Activated naive CD4-positive, alpha-beta T cell treated with anti-CD3 and anti-CD28 coated beads, Interleukin-2, amount 50 U/mL, for 24 hours (primary cell): ENCODE measurements around the gene SETD7.

Source experiments
- H3K27ac Mint-ChIP-seq: one replicate; pipeline ENCODE4 v1.8.0; 2021; ENCODE audit warnings: mild to moderate bottlenecking, mixed read lengths
- H3K27me3 Mint-ChIP-seq: one replicate; pipeline ENCODE4 v1.8.0; 2021; ENCODE audit warnings: mixed read lengths
- H3K36me3 Mint-ChIP-seq: one replicate; pipeline ENCODE4 v1.8.0; 2021; ENCODE audit warnings: mixed read lengths
- H3K4me1 Mint-ChIP-seq: one replicate; pipeline ENCODE4 v1.8.0; 2021; ENCODE audit warnings: mixed read lengths
- H3K4me3 Mint-ChIP-seq: one replicate; pipeline ENCODE4 v1.8.0; 2021; ENCODE audit warnings: mild to moderate bottlenecking, mixed read lengths
- H3K9me3 Mint-ChIP-seq: one replicate; pipeline ENCODE4 v1.8.0; 2021; ENCODE audit warnings: mixed read lengths

The SETD7 gene

DNA sequence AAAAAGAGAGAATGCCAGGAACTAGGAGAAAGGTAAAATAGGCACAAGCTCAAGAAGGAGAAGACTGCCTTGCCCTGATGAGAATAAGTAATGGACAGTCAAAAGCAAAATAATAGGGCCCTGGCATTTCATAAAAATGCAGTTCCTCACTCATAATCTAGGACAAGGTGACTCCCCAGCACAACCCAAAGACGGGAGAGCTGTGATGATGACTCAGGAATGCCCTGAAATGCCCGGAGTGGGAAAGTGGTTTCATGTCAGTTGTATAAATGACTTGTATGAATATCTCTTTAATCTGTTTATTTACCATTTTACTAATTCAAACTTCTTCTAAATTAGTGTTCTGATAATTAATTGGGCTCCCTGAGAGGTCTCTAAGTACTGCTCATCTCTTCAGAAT lies 28.8 kb upstream of the SETD7 start:
- Mint-ChIP-seq H3K9me3 (no peaks in the 10 kb centered on the region), H3K4me1 (no peaks in the 10 kb centered on the region), H3K27ac (no peak overlapping the region), H3K36me3 (no peaks in the 10 kb centered on the region), H3K27me3 (no peaks in the 10 kb centered on the region), H3K4me3 (no peak overlapping the region)

- H3K9me3 Mint-ChIP-seq: no peaks in the 10 kb centered on the region
- H3K27me3 Mint-ChIP-seq: no peaks in the 10 kb centered on the region
- H3K27ac Mint-ChIP-seq: no peak overlapping the region
- H3K4me3 Mint-ChIP-seq: no peak overlapping the region
- H3K36me3 Mint-ChIP-seq: no peaks in the 10 kb centered on the region
- H3K4me1 Mint-ChIP-seq: no peaks in the 10 kb centered on the region
Observed at GRCh38 chr4:139584013-139584412, 28.0 kb upstream of the SETD7 start.

DNA sequence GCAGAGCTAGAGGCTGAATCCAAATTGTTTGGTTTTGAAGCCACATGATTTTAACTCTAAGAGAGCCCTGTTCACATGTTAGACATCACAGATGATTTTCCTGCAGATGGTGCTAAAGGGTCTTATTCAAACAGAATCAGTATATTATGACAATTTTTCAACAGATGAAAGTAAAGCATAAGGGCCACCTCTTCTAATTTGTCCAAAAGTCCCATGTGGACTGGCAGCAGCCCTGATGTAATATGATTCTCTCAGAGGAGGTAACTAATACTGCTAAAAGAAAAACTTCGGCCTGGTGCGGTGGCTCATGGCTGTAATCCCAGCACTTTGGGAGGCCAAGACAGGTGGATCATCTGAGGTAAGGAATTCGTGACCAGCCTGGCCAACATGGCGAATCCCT lies 26.0 kb upstream of the SETD7 start:
- no peak overlapping the region for H3K4me3 Mint-ChIP-seq
- H3K36me3 Mint-ChIP-seq: no peaks in the 10 kb centered on the region
- no peak overlapping the region for H3K27ac Mint-ChIP-seq
- no peaks in the 10 kb centered on the region for H3K4me1 Mint-ChIP-seq
- no peaks in the 10 kb centered on the region for H3K27me3 Mint-ChIP-seq
- H3K9me3 Mint-ChIP-seq: no peaks in the 10 kb centered on the region

DNA sequence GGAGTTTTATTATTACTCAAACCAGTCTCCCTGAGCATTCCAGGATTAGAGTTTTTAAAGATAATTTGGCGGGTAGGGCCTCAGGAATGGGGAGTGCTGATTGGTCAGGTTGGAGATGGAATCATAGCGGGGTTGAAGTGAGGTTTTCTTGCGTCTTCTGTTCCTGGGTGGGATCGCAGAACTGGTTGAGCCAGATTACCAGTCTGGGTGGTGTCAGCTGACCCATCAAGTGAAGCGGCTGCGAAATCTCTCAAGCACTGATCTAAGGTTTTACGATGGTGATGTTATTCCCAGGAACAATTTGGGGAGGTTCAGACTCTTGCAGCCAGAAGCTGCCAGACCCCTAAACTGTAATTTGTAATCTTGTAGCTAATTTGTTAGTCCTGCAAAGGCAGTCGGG lies 25.1 kb upstream of the SETD7 start:
- no peaks in the 10 kb centered on the region for H3K27me3 Mint-ChIP-seq

DNA sequence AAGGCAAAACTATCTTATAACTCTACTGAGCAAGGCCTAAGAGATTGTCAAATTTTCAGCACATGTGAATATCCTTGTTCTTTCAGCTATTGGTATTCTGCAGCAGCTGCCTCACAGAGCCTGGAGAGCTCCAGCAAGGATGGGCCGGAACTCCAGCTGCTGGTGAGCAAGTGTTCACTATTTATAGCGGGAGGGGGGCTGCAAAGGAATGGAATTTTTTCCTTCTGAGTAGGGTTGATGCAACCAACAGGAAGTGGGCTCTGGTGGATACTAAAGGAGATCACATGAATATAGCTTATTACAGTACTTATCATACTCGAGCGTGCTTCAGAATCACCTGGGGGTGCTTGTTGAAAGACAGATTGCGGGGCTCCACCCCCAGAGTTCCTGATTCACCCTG lies 20.2 kb upstream of the SETD7 start:
- Mint-ChIP-seq H3K27ac (no peak overlapping the region), H3K36me3 (no peaks in the 10 kb centered on the region), H3K9me3 (no peaks in the 10 kb centered on the region), H3K27me3 (no peaks in the 10 kb centered on the region), H3K4me3 (no peak overlapping the region), H3K4me1 (no peaks in the 10 kb centered on the region)

More for the DNA sequence above, 25.1 kb upstream of the SETD7 start:
- no peaks in the 10 kb centered on the region for H3K4me1 Mint-ChIP-seq
- H3K36me3 Mint-ChIP-seq: no peaks in the 10 kb centered on the region
- no peak overlapping the region for H3K27ac Mint-ChIP-seq
- H3K9me3 Mint-ChIP-seq: no peaks in the 10 kb centered on the region
- H3K4me3 Mint-ChIP-seq: no peak overlapping the region

GRCh38 chr4:139575072-139575471 lies 19.1 kb upstream of the SETD7 start:
- Mint-ChIP-seq H3K27ac (no peak overlapping the region), H3K36me3 (no peaks in the 10 kb centered on the region), H3K4me1 (no peaks in the 10 kb centered on the region), H3K4me3 (no peak overlapping the region), H3K27me3 (no peaks in the 10 kb centered on the region), H3K9me3 (no peaks in the 10 kb centered on the region)

DNA sequence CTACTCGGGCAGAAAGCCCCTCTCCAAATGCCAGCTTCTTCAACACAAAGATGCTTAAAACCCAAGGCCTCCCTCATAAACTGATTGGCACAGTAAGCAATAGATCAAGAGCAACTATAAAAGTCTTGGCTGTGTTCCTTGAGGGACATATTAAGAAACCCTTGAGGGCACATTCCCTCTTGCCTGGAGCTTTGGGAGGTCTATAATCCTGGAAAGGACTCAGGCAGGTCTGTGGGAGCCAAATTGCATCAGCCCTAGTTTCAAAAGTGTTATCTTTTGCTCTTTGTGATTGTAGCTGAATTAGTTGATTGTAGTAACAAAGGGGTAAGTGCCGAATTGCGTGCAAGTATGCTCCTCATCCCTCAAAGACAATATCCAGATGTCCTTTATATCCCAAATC lies 18.6 kb upstream of the SETD7 start:
- H3K27ac Mint-ChIP-seq: no peak overlapping the region
- no peak overlapping the region for H3K4me3 Mint-ChIP-seq
- no peaks in the 10 kb centered on the region for H3K4me1 Mint-ChIP-seq
- no peaks in the 10 kb centered on the region for H3K9me3 Mint-ChIP-seq
- H3K36me3 Mint-ChIP-seq: no peaks in the 10 kb centered on the region
- H3K27me3 Mint-ChIP-seq: peaks cover 1% of the 10 kb centered on the region

DNA sequence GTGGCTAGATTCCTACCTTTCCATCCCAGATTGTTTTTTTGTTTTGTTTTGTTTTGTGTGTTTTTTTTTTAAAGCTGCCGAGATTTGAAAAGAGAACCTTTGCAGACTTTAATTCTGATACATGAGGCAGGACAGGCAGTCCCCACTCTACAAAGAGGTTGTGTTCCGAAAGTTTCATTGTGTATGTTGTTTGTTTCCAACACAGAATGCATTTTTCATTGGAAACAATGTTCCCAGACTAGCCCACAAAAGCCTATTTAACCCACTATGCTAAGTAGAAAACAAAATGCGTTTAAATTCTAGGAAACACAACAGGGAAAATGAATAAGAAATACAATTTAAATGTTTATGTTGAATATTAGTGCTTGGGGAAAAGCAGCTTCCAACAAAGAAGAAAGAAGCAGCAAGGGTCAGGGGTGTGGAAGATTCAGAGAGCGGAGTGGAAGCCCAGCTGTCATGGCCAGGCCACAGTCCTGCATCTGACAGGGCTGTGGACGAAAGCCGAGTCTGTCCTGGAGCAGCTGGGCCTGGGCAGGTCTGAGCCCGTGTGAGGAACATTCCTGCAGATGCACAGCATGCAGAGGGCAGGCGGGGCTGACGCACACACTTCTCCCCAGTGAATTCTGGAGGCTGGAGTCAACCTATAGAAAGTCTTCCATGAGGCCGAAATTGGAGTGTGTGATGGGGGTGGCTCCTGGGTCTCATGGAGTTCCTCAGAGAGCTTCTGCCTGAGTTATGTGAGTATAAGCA lies 12.4 kb upstream of the SETD7 start:
- no peaks in the 10 kb centered on the region for H3K4me1 Mint-ChIP-seq
- H3K4me3 Mint-ChIP-seq: no peak overlapping the region

GRCh38 chr4:139567159-139567870 lies 11.3 kb upstream of the SETD7 start:
- Mint-ChIP-seq H3K27ac (no peak overlapping the region), H3K36me3 (no peaks in the 10 kb centered on the region), H3K4me1 (no peaks in the 10 kb centered on the region), H3K9me3 (no peaks in the 10 kb centered on the region), H3K4me3 (no peak overlapping the region), H3K27me3 (peaks cover 1% of the 10 kb centered on the region)

More for the DNA sequence above, 12.4 kb upstream of the SETD7 start:
- no peaks in the 10 kb centered on the region for H3K9me3 Mint-ChIP-seq
- no peaks in the 10 kb centered on the region for H3K36me3 Mint-ChIP-seq
- H3K27me3 Mint-ChIP-seq: peaks cover 1% of the 10 kb centered on the region
- H3K27ac Mint-ChIP-seq: no peak overlapping the region

GRCh38 chr4:139564502-139564901 lies 8.5 kb upstream of the SETD7 start:
- Mint-ChIP-seq H3K4me3 (no peak overlapping the region), H3K9me3 (no peaks in the 10 kb centered on the region), H3K36me3 (no peaks in the 10 kb centered on the region), H3K27ac (no peak overlapping the region), H3K27me3 (no peaks in the 10 kb centered on the region), H3K4me1 (peaks cover 10% of the 10 kb centered on the region)

DNA sequence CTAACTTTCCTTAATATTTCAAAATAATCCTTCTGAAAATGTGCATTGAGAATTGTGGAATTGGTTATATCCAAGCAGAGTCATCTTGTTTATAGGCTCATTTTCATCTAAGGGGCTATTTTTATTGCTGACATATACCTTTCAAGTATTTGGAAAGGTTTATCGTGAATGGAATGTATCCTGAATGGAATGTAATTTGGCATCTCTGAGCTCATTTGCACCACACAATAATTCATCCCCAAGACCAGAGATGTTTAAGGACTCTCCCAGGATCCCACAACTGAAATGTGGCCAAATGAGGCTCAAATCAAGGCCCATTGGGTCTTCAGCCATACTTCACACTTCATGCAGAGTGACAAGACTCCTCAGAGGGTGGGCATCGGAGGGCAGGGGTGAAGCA lies 7.5 kb upstream of the SETD7 start:
- Mint-ChIP-seq H3K36me3 (no peaks in the 10 kb centered on the region), H3K4me1 (peaks cover 18% of the 10 kb centered on the region), H3K4me3 (no peak overlapping the region), H3K27me3 (no peaks in the 10 kb centered on the region), H3K9me3 (no peaks in the 10 kb centered on the region), H3K27ac (no peak overlapping the region)

DNA sequence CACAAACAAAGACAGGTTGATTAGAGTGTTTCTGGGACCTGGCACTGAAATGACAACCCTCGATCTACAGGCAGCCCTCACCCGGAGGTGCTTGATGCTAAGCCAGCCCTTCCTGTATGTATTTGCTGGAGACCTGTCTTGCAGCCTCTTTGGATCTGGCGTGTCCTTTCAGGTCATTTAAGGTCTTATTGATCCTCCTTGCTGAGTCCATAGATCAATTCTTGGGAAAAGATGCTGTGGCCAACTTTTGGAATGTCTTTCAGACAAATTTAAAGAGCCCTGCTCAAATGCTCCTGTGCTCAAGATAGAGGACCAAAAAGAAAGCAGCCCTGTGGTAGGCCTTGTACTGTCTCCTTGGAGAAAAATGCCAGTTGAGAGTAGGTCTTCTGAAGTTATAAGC lies 6.8 kb upstream of the SETD7 start:
- Mint-ChIP-seq H3K36me3 (no peaks in the 10 kb centered on the region), H3K9me3 (no peaks in the 10 kb centered on the region), H3K4me3 (no peak overlapping the region), H3K27me3 (no peaks in the 10 kb centered on the region), H3K27ac (no peak overlapping the region), H3K4me1 (peaks cover 24% of the 10 kb centered on the region)

GRCh38 chr4:139562067-139562684 lies 6.2 kb upstream of the SETD7 start:
- Mint-ChIP-seq H3K27ac (no peak overlapping the region), H3K4me1 (peaks cover 31% of the 10 kb centered on the region), H3K4me3 (no peak overlapping the region), H3K9me3 (no peaks in the 10 kb centered on the region), H3K27me3 (no peaks in the 10 kb centered on the region), H3K36me3 (no peaks in the 10 kb centered on the region)

- Mint-ChIP-seq H3K9me3 (no peaks in the 10 kb centered on the region), H3K27me3 (no peaks in the 10 kb centered on the region), H3K4me1 (peaks cover 34% of the 10 kb centered on the region), H3K36me3 (no peaks in the 10 kb centered on the region), H3K27ac (peak overlapping the region; percentile 23), H3K4me3 (no peak overlapping the region)
Observed at GRCh38 chr4:139560406-139561104, 4.5 kb upstream of the SETD7 start.

DNA sequence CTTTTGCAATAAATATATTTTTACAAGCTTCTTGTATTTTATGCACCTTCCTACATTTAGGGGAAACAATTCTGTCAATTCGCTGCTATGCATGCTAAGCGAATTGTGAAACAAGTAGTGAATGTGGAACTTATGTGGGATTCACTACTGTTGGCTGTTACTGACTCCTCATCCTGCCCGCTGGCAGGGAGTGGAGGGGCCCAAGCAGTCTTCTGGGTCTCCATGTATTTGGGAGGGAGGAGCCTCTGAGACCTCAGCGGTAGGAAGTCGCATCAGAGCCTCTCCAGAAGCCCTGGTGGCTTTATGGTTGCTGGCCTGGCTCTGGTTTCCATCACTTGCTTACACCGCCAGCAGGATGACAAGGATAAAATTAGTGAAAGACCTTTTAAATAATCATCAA lies 3.7 kb upstream of the SETD7 start:
- H3K4me1 Mint-ChIP-seq: peaks cover 40% of the 10 kb centered on the region
- no peak overlapping the region for H3K4me3 Mint-ChIP-seq
- H3K27ac Mint-ChIP-seq: no peak overlapping the region

GRCh38 chr4:139559089-139559479 lies 3.1 kb upstream of the SETD7 start:
- no peaks in the 10 kb centered on the region for H3K9me3 Mint-ChIP-seq
- no peak overlapping the region for H3K4me3 Mint-ChIP-seq
- H3K27ac Mint-ChIP-seq: peak overlapping the region; percentile 13
- no peaks in the 10 kb centered on the region for H3K27me3 Mint-ChIP-seq
- H3K4me1 Mint-ChIP-seq: peaks cover 43% of the 10 kb centered on the region
- no peaks in the 10 kb centered on the region for H3K36me3 Mint-ChIP-seq

More for the DNA sequence above, 3.7 kb upstream of the SETD7 start:
- Mint-ChIP-seq H3K27me3 (no peaks in the 10 kb centered on the region), H3K9me3 (no peaks in the 10 kb centered on the region), H3K36me3 (no peaks in the 10 kb centered on the region)
